SK-N-SH treated with all-trans-retinoic acid at 6 μM for 48 hours (cell line): ENCODE results near the gene METTL1.

Experiments used
- ARNTL ChIP-seq: fragments of 450-650 bp; formaldehyde crosslinking; IDR thresholded peaks from 2 replicates; pipeline ENCODE4 v1.5.0; 2020; ENCODE audit warnings: low read depth, mild to moderate bottlenecking, moderate library complexity, borderline replicate concordance
- BACH2 ChIP-seq: fragments of 250-450 bp; sonication (Bioruptor Pico); IDR thresholded peaks from 2 replicates; pipeline ENCODE4 v1.9.0; 2021; ENCODE audit warnings: mild to moderate bottlenecking, borderline replicate concordance
- ESRRG ChIP-seq: fragments of 250-450 bp; sonication (Bioruptor Pico); IDR thresholded peaks from 2 replicates; pipeline ENCODE4 v1.6.1; 2021; ENCODE audit warnings: mild to moderate bottlenecking
- GLIS3 ChIP-seq: fragments of 250-450 bp; sonication (Bioruptor Pico); IDR thresholded peaks from 2 replicates; pipeline ENCODE4 v1.5.0; 2020; ENCODE audit warnings: mild to moderate bottlenecking, moderate library complexity
- POU6F1 ChIP-seq: fragments of 250-450 bp; sonication (Bioruptor Pico); IDR thresholded peaks from 2 replicates; pipeline ENCODE4 v1.8.0; 2021; ENCODE audit warnings: low read depth, mild to moderate bottlenecking, moderate library complexity, borderline replicate concordance
- RARB ChIP-seq: fragments of 250-450 bp; sonication (Bioruptor Pico); IDR thresholded peaks from 2 replicates; pipeline ENCODE4 v1.8.0; 2021; ENCODE audit warnings: mild to moderate bottlenecking, moderate library complexity
- TCF4 ChIP-seq: fragments of 250-450 bp; sonication (Bioruptor Pico); IDR thresholded peaks from 2 replicates; pipeline ENCODE4 v1.8.0; 2021; ENCODE audit warnings: mild to moderate bottlenecking, moderate library complexity, borderline replicate concordance
- TOX ChIP-seq: fragments of 250-450 bp; sonication (Bioruptor Pico); IDR thresholded peaks from 2 replicates; pipeline ENCODE4 v1.8.0; 2021; ENCODE audit warnings: mild to moderate bottlenecking, moderate library complexity, borderline replicate concordance
- ZFP30 ChIP-seq: fragments of 450-650 bp; formaldehyde crosslinking; IDR thresholded peaks from 2 replicates; pipeline ENCODE4 v1.5.0; 2022; ENCODE audit warnings: mild to moderate bottlenecking, moderate library complexity
- ZNF565 ChIP-seq: fragments of 450-650 bp; formaldehyde crosslinking; conservative IDR thresholded peaks from 2 replicates; pipeline ENCODE4 v1.5.0; 2020; ENCODE audit warnings: low read depth, mild to moderate bottlenecking, moderate library complexity
- ZNF70 ChIP-seq: fragments of 450-650 bp; formaldehyde crosslinking; IDR thresholded peaks from 2 replicates; pipeline ENCODE4 v1.5.0; 2020; ENCODE audit warnings: mild to moderate bottlenecking, moderate library complexity

- TF ChIP-seq RARB (CRISPR knock-in tag): no peak
- TF ChIP-seq ARNTL (CRISPR knock-in tag): no peak
- TF ChIP-seq POU6F1: no peak
- no peak for TF ChIP-seq ZFP30 (CRISPR knock-in tag)
- no peak for TF ChIP-seq TOX
- TF ChIP-seq TCF4 (CRISPR knock-in tag): no peak
- TF ChIP-seq ZNF70 (CRISPR knock-in tag): no peak
- TF ChIP-seq ESRRG (CRISPR knock-in tag): no peak
- no peak for TF ChIP-seq GLIS3 (CRISPR knock-in tag)
- no peak for TF ChIP-seq BACH2
- TF ChIP-seq ZNF565 (CRISPR knock-in tag): no peak
Observed at GRCh38 chr12:57817261-57817989, 45.5 kb upstream of the METTL1 start.
